Endometrium (tissue), 2 donors: Measurements from ENCODE around the gene ELK1.

Experiments used
- FAIRE-seq: peaks from 2 replicates; lab custom pipeline; 2012; peaks lifted over from hg19 to GRCh38; lab: Jason Lieb, UNC
- donor health status: control.
- donor health status: control.

The ELK1 gene

DNA sequence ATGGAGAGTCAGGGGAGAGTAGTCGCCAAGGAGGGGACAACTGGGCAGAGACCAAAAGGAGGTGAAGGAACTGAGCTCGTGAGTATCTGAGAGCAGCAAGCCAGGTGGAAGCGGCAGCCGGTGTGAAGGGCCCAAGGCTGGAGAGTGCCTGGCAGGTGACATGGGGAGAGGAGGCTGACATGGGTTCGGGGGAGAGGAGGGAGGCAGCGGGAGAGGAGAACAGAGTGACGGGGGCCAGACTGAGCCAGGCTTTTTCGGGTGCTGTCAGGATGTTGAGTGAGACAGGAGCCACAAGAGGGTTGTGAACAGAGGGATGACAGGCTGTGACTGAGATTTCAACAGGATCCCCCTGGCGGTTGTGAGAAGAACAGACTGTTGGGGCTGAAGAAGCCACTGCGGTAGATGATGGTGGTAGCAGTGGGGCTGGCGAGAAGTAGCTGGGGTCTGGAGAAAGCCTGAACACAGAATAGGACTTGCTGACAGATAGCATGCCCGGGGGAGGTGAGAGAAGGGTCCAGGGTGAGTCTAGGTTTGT is 5.7 kb downstream of the ELK1 start:
- FAIRE-seq = no peak

DNA sequence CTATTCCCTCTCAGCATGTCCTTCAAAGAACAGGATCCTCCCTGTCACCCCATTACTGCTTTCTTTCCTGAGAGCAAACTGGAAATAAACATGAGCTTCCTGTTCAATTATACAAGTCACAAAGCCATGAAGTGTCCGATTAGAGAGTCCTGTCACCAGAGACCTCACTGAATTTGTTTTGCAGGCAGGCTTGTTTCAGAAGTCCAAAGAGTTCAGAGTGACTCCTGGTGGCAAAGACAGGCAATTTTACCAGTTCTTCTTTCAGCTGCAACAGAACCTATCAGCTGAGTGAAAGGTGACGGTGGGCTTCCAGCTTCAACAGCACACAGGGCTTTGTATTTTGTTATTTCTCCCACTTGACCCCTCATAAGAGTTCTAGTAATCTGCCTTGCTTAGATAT is 6.4 kb downstream of the ELK1 start:
- no peak for FAIRE-seq

DNA sequence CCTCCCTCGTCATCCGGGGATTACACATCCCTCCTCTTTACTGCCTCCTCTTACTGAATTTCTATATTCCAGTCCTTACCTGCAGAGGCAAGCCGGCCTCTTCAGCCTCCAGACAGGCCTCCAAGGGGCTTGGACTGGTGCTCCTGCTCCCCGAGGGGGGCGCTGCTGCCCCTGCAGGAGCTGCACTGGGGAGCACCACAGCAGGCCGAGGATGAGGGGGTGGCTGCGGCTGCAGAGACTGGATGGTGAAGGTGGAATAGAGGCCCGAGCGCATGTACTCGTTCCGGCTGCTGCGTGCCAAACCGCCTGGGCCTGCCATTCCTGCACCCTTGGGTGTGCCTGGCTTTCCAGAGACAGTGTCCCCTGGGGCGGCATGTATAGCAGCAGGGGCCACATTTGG is 11.5 kb downstream of the ELK1 start:
- no peak for FAIRE-seq

DNA sequence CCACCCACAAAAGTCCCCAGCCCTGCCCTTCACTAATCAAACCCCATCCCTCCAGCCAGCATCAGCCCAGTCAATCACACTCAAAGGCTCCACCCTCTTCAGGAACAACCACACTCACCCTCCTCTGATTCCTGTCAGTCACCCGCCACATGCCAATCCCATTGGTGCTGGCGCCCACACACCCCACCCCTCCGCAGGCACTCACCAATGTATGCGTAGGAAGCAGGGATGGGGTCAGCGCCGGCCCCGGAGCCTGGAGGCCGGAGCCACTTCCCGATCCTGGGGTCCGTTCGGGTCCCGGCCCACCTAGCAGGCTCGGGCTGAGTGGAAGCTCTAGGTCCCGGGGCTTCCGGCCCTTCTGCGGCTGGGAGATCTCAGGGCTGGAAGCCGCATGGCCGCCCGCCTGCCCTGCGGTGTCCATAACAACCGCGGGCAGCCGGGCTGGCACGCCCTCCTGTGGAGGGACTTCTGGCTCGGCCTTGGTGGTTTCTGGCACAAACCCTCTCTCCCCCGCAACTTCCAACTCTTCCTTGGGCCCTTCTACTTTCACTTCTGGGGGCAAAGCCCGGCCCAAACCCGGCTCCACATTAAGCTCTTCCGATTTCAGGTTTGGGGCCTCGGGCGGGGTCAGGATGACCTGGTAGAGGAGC is 12.7 kb downstream of the ELK1 start:
- no peak for FAIRE-seq

DNA sequence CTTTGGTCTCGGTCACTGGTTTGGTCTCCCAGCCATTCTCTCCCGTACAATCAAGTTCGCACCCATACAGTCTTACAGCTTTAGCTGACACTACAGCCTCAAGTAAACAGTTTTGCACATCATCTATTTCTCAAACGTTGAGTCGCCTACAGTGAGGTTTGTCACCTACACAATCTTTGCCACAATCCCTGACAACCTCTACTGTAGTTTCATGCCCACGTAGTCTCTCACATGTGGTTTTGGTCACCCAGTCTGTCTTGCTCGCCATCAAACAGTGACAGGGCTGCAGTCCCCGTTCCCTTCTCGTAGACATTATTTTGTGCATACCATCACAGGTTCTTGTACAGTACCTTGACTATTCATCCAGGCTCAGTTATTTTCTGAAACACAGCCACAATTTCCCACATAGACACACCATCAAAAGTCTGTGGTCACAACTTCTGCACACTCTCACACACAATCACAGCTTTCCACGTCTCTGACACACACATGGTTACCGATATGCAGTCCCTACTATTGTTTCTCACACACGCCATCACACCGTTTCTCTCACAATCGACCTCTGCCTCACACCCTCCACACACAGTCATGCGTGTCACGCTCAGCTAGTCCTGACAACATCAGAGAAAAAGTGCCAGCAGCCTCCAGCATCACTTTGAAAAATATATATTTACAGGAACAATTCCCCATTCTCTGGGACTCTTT is 15.3 kb downstream of the ELK1 start:
- FAIRE-seq = no peak

DNA sequence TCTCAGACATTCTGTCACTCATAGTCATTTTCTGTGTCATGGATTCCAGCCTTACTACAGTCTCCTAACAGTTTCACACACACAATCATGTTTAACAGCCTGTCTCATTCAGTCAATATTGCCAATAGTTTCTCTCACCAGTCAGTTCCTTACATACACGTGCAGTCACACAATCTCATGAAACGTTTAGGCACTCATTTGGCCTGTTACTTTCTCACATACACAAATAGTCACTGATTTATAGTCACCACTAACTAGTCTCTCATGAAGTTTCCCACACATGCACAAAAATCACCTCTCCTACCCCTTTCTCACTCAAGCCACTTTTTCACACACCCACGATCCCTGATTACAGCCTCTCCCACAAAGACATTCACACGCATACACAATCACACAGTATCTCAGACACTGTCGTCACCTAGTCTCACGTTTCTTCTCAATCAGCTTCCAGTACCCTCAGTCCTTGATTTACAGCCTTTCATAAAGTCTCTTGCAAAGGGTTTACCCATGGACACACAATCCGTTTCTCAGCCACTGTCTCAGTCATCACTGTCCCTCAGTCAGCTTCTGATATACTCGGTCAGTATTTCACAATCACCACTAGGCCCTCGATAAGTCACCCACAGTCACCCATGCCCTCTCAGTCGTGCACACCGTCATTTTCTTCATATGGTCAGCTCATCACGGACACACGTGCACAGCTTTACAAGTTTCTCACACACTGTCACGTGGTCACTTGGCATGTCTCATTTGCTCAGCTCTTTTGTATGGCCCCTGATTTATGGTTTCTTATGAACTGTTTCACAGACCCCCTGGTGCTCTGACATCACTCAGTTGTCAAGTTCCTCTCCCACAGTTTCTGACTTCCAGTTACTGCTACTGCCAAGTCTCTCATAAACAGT is 16.4 kb downstream of the ELK1 start:
- FAIRE-seq = no peak

DNA sequence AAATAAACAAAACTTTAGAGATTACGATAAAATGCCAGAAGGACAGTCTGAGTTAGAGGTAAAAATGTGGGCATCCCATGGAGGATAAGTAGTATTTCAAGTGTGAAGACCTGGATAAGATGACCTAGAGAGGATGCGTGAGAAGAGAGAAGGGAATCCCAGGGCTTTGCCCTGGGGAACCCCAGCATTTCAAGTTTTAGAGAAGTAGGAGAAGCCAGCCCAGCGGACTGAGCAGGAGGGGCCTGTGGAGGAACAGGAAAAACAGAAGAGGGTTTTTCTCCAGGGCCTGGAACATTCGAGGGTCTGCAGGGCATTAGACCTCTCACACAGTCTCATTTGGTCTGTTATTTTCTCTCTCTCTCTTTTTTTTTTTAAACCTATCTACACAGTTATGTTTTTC is 17.7 kb downstream of the ELK1 start:
- FAIRE-seq = no peak

DNA sequence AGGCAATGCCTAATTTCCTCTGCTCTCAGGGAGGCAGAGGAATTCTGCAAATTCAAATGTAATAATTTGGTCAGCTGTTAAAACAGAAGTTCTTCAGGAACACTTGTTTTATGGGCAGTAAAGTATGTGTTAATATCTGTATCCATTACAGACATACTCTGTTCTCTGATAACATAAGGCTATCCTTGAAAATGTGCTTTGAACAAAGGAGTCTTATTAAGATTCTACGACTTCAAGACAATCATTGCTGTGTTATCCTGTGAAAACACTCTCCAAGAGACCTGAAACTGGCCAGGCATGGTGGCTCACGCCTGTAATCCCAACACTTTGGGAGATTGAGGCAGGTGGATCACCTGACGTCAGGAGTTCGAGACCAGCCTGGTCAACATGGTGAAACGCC is 18.7 kb downstream of the ELK1 start:
- no peak for FAIRE-seq

DNA sequence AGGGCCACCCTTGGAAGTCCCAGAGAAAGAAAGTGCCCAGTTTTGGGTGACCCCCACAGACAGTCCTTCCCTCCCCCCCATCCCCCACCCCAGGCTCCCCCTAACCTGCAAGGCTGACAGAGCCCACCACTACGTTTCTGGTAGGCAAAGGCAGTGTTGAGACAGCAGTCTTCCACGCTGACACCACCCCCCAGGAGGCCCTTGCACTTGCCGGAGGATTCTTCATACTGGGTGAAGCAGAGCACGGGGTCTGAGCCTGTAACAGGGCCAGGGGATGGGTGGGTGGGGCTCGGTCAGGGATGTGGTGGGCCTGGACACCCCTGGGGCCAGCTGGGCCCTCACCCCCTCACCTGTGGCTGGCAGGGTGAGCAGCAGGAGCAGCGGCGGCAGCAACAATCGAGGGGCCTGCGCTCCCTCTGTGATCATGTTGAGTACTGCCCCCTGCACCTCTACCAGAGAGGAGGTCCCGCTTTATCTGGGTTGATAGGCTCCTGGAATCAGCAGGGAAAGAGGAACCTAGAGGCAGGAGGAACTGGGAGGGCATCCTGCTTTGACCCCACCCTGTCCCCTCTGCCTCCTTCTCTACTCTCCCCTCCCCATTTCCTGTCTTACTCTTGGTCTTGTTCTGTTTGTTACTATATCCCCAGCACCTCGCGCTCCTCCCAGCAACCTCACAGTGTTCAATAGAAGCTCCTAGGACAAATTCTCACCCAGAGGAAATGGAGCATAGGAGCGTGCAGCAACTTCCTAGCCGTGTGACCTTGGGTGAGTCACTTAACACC is 20.8 kb downstream of the ELK1 start, which contains the start of gene CFP:
CFP (minus strand) TSS at position 512 of the 782 bp plus-strand sequence; CDS start at position 426, 86 bp downstream.
- no peak for FAIRE-seq

DNA sequence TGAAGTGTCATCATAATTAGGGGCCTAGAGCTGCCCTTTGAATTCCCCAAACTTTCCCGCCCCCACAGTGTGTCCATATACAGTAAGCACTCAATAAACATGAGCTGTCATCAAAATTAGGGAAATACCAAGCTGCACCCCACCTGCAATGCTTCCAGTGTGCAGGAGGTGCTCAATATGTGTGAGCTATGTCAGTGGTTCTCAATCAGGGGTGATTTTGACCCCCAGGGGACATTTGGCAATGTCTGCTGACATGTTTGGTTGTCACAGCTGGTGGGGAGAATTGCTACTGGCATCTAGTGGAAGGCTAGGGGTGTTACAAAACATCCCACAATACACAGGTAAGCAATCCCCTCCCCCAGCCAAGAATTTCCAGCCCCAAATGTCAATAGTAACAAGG is 21.4 kb downstream of the ELK1 start:
- FAIRE-seq = no peak

DNA sequence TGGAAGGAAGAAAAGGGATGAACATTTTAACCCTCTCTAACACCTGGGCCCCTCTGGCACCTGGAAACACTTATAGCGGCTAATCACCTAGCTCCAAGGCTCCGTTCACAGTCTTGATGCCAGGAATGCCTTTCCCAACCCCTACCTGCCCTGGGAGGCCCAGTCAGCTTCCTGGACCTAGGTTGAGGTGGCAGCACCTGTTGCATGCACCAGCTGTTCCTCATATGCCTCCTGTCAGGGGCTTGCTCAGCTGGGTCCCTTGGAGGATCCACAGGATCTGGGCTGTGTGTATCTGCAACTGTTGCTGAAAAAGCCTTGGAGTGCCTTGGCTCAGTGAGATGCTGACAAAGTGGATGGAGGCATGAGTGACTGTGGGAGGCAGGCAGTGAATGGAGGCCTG is 25.0 kb downstream of the ELK1 start:
- FAIRE-seq = no peak

DNA sequence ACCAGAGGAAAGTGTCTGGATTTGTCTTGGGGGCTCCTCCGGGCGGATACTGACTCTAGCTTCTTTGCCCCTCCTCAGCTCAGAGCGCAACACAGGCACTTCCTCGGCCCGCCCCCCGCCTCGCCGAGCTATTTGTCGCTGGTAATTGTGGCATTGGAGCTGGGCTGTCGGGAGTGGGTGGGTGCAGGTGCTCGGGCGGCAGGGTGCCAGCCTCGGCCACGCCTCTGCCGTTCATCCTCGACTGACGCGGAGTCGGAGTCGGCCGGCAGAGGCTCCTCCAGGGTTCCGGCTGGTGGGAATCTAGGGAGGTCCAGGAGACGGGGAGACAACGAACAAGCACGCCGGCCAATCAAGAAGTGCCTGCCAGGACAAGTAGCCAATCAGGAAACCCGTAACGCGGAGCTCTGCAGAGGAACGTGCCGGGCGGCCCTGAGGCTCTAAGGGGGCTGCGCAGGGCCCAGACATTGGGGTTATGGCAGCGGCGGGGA is 26.8 kb downstream of the ELK1 start:
- no peak for FAIRE-seq

DNA sequence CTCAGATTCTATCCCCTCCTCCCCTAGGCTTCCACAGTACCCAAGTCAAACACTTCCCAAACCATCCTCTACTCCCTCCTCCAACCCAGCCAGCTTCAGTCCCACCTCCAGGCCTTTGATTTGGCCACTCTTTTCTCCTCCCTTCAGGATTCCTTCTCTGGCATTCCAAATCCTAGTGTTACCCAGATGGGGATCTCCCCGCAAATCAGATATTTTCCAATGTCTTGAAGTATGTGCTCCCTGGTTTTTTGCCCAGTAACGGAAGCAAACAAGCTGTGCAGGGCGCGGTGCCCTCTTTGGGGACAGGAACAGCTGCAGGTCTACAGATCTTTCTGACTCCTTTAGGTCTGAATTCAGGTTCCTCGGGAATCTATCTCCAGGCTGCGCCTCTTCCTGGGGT is 28.5 kb downstream of the ELK1 start:
- FAIRE-seq = no peak

DNA sequence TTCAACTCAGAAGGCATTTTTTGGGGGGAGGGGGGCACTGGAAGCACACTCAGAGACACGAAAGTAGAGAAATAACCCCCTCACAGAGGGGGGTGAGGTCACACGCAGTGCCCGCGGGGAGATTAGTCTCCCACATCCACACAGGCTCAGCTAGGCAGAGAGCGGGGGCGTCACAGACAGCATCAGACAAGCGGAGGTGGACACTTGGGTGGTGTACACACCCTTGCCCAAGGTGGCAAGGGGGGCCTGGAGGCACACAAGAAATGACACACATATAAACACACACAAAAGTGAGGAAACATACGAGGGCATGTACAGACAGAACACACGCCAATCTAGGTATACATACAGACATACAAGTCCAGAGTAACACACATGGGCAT is 30.1 kb downstream of the ELK1 start:
- no peak for FAIRE-seq

DNA sequence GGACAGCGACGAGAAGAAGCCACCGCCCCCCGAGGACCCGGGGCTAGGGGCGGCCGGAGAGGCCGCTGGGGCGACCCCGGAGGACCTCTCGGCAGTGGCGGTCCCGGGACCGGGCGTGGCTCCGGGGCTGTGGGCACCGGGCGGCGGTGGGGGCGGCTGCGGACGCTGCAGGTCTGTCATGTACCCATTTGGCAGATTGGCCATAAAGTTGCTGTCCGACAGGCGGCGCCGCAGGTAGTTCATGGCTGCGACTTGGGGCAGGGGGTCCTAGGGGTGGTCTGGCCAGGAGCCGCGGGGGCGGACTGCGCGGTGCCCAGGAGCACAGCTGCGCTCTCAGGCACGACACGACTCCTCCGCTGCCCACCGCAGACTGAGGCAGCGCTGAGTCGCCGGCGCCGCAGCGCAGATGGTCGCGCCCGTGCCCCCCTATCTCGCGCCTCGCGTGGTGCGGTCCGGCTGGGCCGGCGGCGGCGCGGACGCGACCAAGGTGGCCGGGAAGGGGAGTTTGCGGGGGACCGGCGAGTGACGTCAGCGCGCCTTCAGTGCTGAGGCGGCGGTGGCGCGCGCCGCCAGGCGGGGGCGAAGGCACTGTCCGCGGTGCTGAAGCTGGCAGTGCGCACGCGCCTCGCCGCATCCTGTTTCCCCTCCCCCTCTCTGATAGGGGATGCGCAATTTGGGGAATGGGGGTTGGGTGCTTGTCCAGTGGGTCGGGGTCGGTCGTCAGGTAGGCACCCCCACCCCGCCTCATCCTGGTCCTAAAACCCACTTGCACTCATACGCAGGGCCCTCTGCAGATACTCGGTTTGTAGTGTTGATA is 30.7 kb downstream of the ELK1 start, which contains the start of gene SYN1:
SYN1 (minus strand) TSS at position 372 of the 817 bp plus-strand sequence; CDS start at position 243, 129 bp downstream.
- no peak for FAIRE-seq

DNA sequence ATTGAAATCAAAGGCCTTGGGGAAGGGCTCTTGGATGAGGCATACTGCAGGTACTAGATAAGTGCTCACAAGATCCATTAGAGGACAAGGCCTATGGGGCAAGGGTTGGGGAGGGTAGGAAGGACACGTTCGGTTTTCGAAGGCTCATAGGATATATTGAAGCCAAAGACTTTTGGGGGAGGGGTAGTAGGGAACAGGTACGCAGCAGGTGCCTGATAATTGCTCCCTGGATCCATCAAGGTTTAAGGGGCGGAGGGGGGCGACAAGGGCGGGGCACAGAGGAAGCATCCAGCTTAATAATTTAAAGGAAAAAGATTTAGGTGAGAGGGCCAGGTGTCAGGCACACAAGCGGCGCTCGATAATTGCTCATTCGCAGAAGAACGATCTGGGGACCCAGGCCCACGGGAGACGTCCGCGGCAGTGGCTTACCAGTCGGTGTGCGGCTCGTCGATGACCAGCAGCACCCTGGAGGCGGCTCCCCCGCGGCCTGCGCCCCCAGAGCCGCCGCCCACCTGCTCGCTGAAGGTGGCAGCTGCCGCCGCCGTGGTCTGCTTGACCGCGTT is 31.4 kb downstream of the ELK1 start:
- FAIRE-seq = no peak

DNA sequence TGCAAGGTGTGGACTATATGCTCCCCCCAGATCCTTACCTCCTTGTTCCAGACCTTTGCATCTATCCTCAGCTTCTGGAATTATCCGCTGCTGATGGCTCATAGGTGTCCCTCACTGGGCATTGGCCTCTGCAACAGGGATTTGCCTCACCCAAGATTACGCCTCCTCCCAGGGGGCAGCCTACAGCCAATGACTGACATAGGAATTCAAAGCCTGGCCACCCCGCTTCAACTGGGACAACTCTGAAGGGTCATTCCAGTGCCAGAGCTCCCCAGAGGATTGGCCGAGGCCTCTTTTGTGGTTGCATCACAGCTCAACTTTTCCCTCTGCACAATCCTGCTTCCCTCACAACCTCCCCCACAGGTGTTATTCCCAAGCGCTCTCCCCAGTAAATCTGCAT is 35.7 kb downstream of the ELK1 start:
- no peak for FAIRE-seq

DNA sequence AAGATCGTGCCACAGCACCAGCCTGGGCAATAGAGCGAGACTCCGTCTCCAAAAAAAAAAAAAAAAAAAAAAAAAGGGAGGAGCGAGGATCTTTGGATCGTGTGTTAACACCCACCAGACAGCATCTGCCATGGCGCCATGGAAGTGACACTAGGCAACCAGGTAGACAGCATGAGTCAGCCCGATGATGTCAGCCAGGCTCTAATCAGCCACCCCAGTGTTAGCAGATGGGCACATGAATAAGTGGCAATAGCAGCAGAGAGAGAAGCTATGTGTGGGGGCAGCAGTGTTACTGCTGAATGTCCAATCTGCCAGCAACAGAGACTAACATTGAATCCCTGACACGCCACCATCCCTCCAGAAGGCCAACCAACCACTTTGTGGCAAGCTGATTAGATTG is 37.3 kb downstream of the ELK1 start:
- no peak for FAIRE-seq

DNA sequence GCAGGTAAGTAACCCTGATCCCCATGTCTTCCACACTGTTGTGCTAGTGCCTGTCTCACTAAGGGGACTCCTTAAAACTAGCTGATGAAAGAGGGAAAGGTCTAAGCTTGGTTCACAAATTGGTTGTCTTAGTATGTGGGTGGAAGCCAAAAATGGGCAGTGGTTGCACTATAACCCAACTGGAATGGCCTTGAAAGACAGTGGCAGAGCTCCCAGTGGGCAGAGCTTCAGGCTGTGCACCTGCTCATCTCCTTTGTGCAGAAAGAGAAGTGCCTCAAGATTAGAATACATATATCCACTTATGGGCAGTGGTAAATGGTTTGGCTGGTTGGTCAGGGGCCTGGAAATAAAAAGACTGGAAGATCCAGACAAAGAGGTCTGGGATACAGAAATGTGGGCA is 37.9 kb downstream of the ELK1 start:
- no peak for FAIRE-seq

DNA sequence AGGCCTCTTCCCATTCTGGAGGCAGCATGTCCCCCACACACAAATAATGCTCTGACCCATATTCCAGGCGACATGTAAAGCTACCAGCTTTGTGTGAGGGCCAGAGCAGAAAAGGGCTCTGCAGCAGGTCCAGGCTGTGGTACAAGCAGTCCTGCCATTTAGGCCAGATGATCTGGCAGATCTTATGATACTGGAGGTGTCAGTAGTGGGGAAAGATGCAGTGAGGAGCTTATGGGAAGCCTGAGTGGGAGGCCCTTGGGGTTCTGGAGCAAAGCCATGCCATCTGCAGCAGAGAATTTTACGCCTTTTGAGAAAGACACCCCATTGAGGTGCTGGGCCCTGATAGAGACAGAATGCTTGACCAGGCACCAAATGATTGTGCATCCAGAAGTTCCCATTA is 38.4 kb downstream of the ELK1 start:
- FAIRE-seq = no peak
